H1 (cell line): ENCODE measurements around the gene SLC22A23. TPM values are rescaled to one million over a fixed set of nuclear protein-coding genes. Genes with fewer than 3 reads are reported as not detected.

Experiments
- CTCF ChIA-PET: fragments of 300-600 bp; sonication (Branson Sonifier 250); formaldehyde crosslinking; loops from one replicate; lab custom pipeline; 2021; ENCODE audit not compliant: partially characterized antibody; lab: Charles Lee
- POLR2A ChIA-PET: fragments of 300-600 bp; sonication (Branson Sonifier 250); formaldehyde crosslinking; loops from one replicate; lab custom pipeline; 2021; ENCODE audit warnings: inconsistent platforms; ENCODE audit not compliant: partially characterized antibody; lab: Charles Lee
- DNase-seq, 2 experiments: peaks; one replicate each; pipeline versions ENCODE4 v3.0.0 to v3.0.0-alpha.2; 2010 to 2022; ENCODE audit warnings: low spot score in 2 of 2, low read depth in 1 of 2, mixed read lengths in 1 of 2
- FAIRE-seq: peaks from 2 replicates; lab custom pipeline; 2011; peaks lifted over from hg19 to GRCh38; lab: Jason Lieb, UNC
- H2AFZ ChIP-seq: 2 replicates; pipeline ENCODE4 v1.8.1; 2012; ENCODE audit warnings: low read length, inconsistent platforms
- H2AK5ac ChIP-seq: 2 replicates; pipeline ENCODE4 v1.6.1; 2013; ENCODE audit warnings: low read depth, low read length
- H2BK120ac ChIP-seq: replicated peaks from 2 replicates; pipeline ENCODE3; 2013; ENCODE audit warnings: low read depth, low read length, inconsistent platforms
- H2BK12ac ChIP-seq: 2 replicates; pipeline ENCODE4 v1.6.1; 2013; ENCODE audit warnings: low read depth, low read length
- H2BK15ac ChIP-seq: 2 replicates; pipeline ENCODE4 v1.6.1; 2013; ENCODE audit warnings: low read length
- H2BK20ac ChIP-seq: 2 replicates; pipeline ENCODE4 v1.6.1; 2013; ENCODE audit warnings: low read length
- H2BK5ac ChIP-seq: 2 replicates; pipeline ENCODE4 v1.6.1; 2013; ENCODE audit warnings: low read depth, low read length
- H3K14ac ChIP-seq: 2 replicates; pipeline ENCODE4 v1.6.1; 2013; ENCODE audit warnings: inconsistent platforms; ENCODE audit not compliant: insufficient read length
- H3K18ac ChIP-seq: 2 replicates; pipeline ENCODE4 v1.6.1; 2013; ENCODE audit warnings: low read length; ENCODE audit errors: extremely low read depth
- H3K23ac ChIP-seq: 2 replicates; pipeline ENCODE4 v1.6.1; 2013; ENCODE audit warnings: inconsistent platforms; ENCODE audit not compliant: insufficient read length
- H3K23me2 ChIP-seq: 2 replicates; pipeline ENCODE4 v1.6.1; 2013; ENCODE audit warnings: low read depth, low read length
- H3K27ac ChIP-seq: 2 replicates; pipeline ENCODE4 v1.6.1; 2011; ENCODE audit warnings: low read depth, low read length, inconsistent platforms
- H3K27me3 ChIP-seq, 4 experiments: replicated peaks in 1 of 4; 1 replicate in 1 of 4; 2 replicates in 3 of 4; pipeline versions ENCODE4 v1.6.1 to v1.8.1; 2011 to 2013; ENCODE audit warnings: low read length in 3 of 4, mild to moderate bottlenecking in 3 of 4, inconsistent platforms in 2 of 4, mixed read lengths in 2 of 4, moderate library complexity in 1 of 4; ENCODE audit not compliant: control insufficient read depth in 3 of 4, insufficient read depth in 3 of 4; ENCODE audit errors: extremely low read depth in 1 of 4
- H3K36me3 ChIP-seq, 4 experiments: 2 replicates each; pipeline versions ENCODE4 v1.6.1 to v1.8.1; 2011 to 2013; ENCODE audit warnings: mild to moderate bottlenecking in 4 of 4, low read length in 3 of 4, moderate library complexity in 2 of 4, control low read depth in 1 of 4, inconsistent platforms in 1 of 4; ENCODE audit not compliant: insufficient read depth in 4 of 4, control insufficient read depth in 2 of 4
- H3K4ac ChIP-seq: replicated peaks from 2 replicates; pipeline ENCODE3; 2013; ENCODE audit warnings: low read length, low read depth, mixed read lengths, inconsistent platforms; ENCODE audit not compliant: insufficient read length
- H3K4me1 ChIP-seq, 4 experiments: replicated peaks in 1 of 4; 1 replicate in 1 of 4; 2 replicates in 3 of 4; pipeline versions ENCODE4 v1.6.1 to v1.8.1; 2011 to 2013; ENCODE audit warnings: low read length in 3 of 4, inconsistent platforms in 2 of 4, mixed read lengths in 1 of 4; ENCODE audit not compliant: insufficient read depth in 4 of 4, control insufficient read depth in 3 of 4
- H3K4me2 ChIP-seq, 2 experiments: 2 replicates each; pipeline versions ENCODE4 v1.6.1 to v1.8.1; 2011 to 2013; ENCODE audit warnings: low read depth in 2 of 2, low read length in 2 of 2, control low read depth in 1 of 2, inconsistent platforms in 1 of 2, mild to moderate bottlenecking in 1 of 2; ENCODE audit not compliant: insufficient read depth in 1 of 2
- H3K4me3 ChIP-seq, 4 experiments: fragments of 200-600, 300-600 bp in 1 of 4; sonication (generic), shearing (Covaris generic), sonication (Bioruptor Twin) in 1 of 4; 2 replicates each; pipeline versions ENCODE4 v1.5.1 to v1.8.1; 2011 to 2016; ENCODE audit warnings: low read length in 4 of 4, low read depth in 3 of 4, control low read depth in 2 of 4, inconsistent platforms in 2 of 4, mild to moderate bottlenecking in 2 of 4, mixed read lengths in 1 of 4, moderate library complexity in 1 of 4; ENCODE audit not compliant: insufficient read depth in 2 of 4; ENCODE audit errors: extremely low read depth in 1 of 4
- H3K56ac ChIP-seq: replicated peaks from 2 replicates; pipeline ENCODE3; 2013; ENCODE audit warnings: low read depth, mild to moderate bottlenecking, mixed read lengths, low read length, inconsistent platforms; ENCODE audit not compliant: insufficient read length
- H3K79me1 ChIP-seq: 2 replicates; pipeline ENCODE4 v1.6.1; 2013; ENCODE audit warnings: low read depth, low read length, control low read depth
- H3K79me2 ChIP-seq, 2 experiments: 2 replicates each; pipeline versions ENCODE4 v1.6.1 to v1.8.1; 2012 to 2013; ENCODE audit warnings: low read length in 2 of 2, mild to moderate bottlenecking in 2 of 2, inconsistent platforms in 1 of 2; ENCODE audit not compliant: insufficient read depth in 2 of 2, control insufficient read depth in 1 of 2
- H3K9ac ChIP-seq, 4 experiments: replicated peaks in 1 of 4; 1 replicate in 1 of 4; 2 replicates in 3 of 4; pipeline versions ENCODE4 v1.6.1 to v1.8.1; 2011 to 2013; ENCODE audit warnings: low read depth in 3 of 4, low read length in 3 of 4, control low read depth in 2 of 4, mild to moderate bottlenecking in 2 of 4, moderate library complexity in 2 of 4, inconsistent platforms in 1 of 4; ENCODE audit errors: extremely low read depth in 1 of 4
- H3K9me3 ChIP-seq, 2 experiments: 2 replicates each; pipeline versions ENCODE4 v1.6.1 to v1.8.1; 2012 to 2013; ENCODE audit warnings: mild to moderate bottlenecking in 2 of 2, moderate library complexity in 2 of 2, control low read depth in 1 of 2, inconsistent platforms in 1 of 2, low read depth in 1 of 2, low read length in 1 of 2, mixed read lengths in 1 of 2; ENCODE audit not compliant: insufficient read depth in 2 of 2
- H4K20me1 ChIP-seq, 2 experiments: replicated peaks in 1 of 2; 2 replicates each; pipeline versions ENCODE3 to v1.8.1; 2011 to 2013; ENCODE audit warnings: inconsistent platforms in 2 of 2, low read length in 2 of 2, mild to moderate bottlenecking in 1 of 2; ENCODE audit not compliant: insufficient read depth in 2 of 2, control insufficient read depth in 1 of 2
- H4K5ac ChIP-seq: 2 replicates; pipeline ENCODE4 v1.6.1; 2013; ENCODE audit warnings: low read length, low read depth, mixed read lengths, inconsistent platforms; ENCODE audit not compliant: insufficient read length
- H4K8ac ChIP-seq: 2 replicates; pipeline ENCODE4 v1.8.0; 2013; ENCODE audit warnings: mild to moderate bottlenecking, moderate library complexity, low read length, inconsistent platforms; ENCODE audit not compliant: insufficient read depth; ENCODE audit errors: extremely low read depth
- H4K91ac ChIP-seq: replicated peaks from 2 replicates; pipeline ENCODE3; 2013; ENCODE audit warnings: low read length, mixed read lengths, inconsistent platforms; ENCODE audit not compliant: insufficient read length
- EGR1 ChIP-seq: IDR thresholded peaks from 2 replicates; pipeline ENCODE4 v1.6.1; 2011; ENCODE audit warnings: low read depth, low read length, borderline replicate concordance
- EP300 ChIP-seq, 2 experiments: IDR thresholded peaks; 1 replicate in 1 of 2; 2 replicates in 1 of 2; pipeline ENCODE4 v1.6.1; 2011 to 2012; ENCODE audit warnings: low read depth in 2 of 2, low read length in 2 of 2, mild to moderate bottlenecking in 2 of 2, borderline replicate concordance in 1 of 2, inconsistent platforms in 1 of 2, moderate library complexity in 1 of 2
- HDAC2 ChIP-seq, 2 experiments: fragments of 300-600 bp in 1 of 2; sonication (generic) in 1 of 2; IDR thresholded peaks; 2 replicates each; pipeline ENCODE4 v1.6.1; 2011 to 2012; ENCODE audit warnings: low read depth in 2 of 2, low read length in 2 of 2, mild to moderate bottlenecking in 2 of 2, moderate library complexity in 2 of 2, borderline replicate concordance in 1 of 2, inconsistent platforms in 1 of 2
- SIRT6 ChIP-seq: IDR thresholded peaks from one replicate; pipeline ENCODE4 v1.7.1; 2012; ENCODE audit warnings: low read length, inconsistent platforms
- SRF ChIP-seq: IDR thresholded peaks from 2 replicates; pipeline ENCODE4 v1.6.1; 2011; ENCODE audit warnings: mild to moderate bottlenecking, low read depth, low read length, moderate library complexity
- TBP ChIP-seq: IDR thresholded peaks from 2 replicates; pipeline ENCODE4 v1.6.1; 2011; ENCODE audit warnings: low read depth, low read length, improper control_type of control experiment
- ZNF274 ChIP-seq: IDR thresholded peaks from 2 replicates; pipeline ENCODE4 v1.7.0; 2012; ENCODE audit warnings: low read length, borderline replicate concordance; ENCODE audit errors: extremely low read depth
- WGBS, 2 experiments: shearing (Covaris generic) in 1 of 2; methylation state at CpG; one replicate each; pipeline versions ENCODE4 v1.1.6 to v1.1.7; 2013 to 2015; ENCODE audit warnings: low lambda C conversion rate in 2 of 2, mixed read lengths in 2 of 2, inconsistent platforms in 1 of 2, low coverage in 1 of 2, missing lambda C conversion rate in 1 of 2; ENCODE audit not compliant: insufficient replicate concordance in 2 of 2, insufficient coverage in 1 of 2, insufficient read length in 1 of 2; ENCODE audit errors: extremely low coverage in 1 of 2, missing lambda C conversion rate in 1 of 2; 5-methylcytosine and 5-hydroxymethylcytosine counted together
- polyA plus RNA-seq, 7 experiments: library from polyadenylated mRNA; depleted of rRNA in 3 of 7; stranded (reverse) in 5 of 7; unstranded in 2 of 7; fragments of >200 nt in 5 of 7; fragments of 200-250 nt in 2 of 7; gene quantifications; 1 replicate in 5 of 7; 2 replicates in 1 of 7; 4 replicates in 1 of 7; pipeline versions ENCODE4 v1.2.1 to v1.2.3, GENCODE V29; 2011 to 2013; ENCODE audit warnings: missing spikeins in 2 of 7, mixed read lengths in 2 of 7
- total RNA-seq: library from RNA; stranded (reverse); fragmentation: NEBNext Ultra II Directional; extraction: Animal tissue kit (Norgen Biotek cat#: 25700); gene quantifications from 2 replicates; pipeline ENCODE4 v1.2.1, GENCODE V29; 2021
- TF ChIP-seq, protein P1 (sequence below): IDR thresholded peaks from 2 replicates; pipeline ENCODE4 v1.6.1; 2012; ENCODE audit warnings: inconsistent platforms
- TF ChIP-seq, protein P2 (sequence below): IDR thresholded peaks from 2 replicates; pipeline ENCODE4 v1.6.1; 2011; ENCODE audit warnings: low read length, improper control_type of control experiment

Gene SLC22A23
- total and polyA plus RNA-seq, 2 of the 8 experiments (the other 6 are each of a cell fraction or from before 2014, with no cell fraction given), result 9.9 to 38.4 TPM

DNA sequence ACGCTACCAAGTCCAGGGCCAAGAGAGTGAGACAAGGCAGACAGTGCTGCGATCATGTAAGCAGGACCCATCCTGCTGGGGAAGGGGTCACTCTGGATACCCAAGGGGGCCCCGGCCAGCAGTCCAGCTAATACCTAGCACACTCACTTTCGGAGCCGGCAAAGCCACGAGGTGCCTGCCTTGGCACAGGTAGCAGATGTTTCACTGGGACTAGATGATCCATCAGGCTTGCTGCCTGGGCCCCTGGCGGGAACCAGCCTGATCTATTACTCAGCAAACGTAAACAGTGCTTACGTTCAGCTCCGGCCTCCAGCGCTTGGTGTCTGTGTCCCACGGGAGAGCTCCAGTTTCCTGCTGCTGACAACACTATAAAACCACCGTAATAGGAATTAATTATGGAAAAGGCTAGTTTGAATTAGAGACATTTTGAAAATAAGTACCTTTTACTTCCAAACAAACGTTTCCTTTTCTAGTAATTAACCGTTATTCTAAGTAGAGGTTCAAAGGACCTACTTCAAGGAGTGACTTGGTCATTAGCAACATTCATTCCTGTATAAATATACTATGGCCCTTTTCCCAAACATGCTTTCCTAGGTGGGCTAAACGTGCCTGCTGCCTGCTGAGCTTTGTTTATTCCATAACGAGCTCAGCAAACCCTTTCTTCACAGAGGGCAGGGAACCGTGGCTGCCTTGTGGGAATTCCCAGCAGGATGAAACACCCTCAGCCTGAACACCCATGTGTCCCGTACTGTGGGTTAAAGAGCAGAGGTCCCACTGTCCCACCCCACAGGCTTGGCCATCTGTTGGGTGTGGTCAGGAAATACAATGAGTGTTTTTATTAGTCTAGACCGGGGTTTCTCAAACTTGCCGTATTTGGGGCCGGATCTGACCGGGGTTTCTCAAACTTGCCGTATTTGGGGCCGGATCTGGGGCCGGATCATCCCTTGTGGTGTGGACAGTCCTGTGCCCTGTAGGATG is 18.4 kb downstream of the SLC22A23 start:
- H2BK12ac ChIP-seq, result no peak overlapping the region
- H3K56ac ChIP-seq, result no peak overlapping the region
- H3K9ac ChIP-seq, result no peak overlapping the region
- H3K36me3 ChIP-seq, result no peaks in the 10 kb centered on the region
- H3K14ac ChIP-seq, result no peak overlapping the region
- WGBS, 2 experiments, result 84% methylated on average over 26 of the region's 26 CpGs; no CpG with 5 or more reads in 1 of the 2 experiments
- H4K20me1 ChIP-seq, result no peaks in the 10 kb centered on the region
- H3K23ac ChIP-seq, result no peak overlapping the region
- peak overlapping the region; percentile 48; the same call in 1 of the 2 replicates for H4K8ac ChIP-seq
- no peaks in the 10 kb centered on the region for H3K23me2 ChIP-seq
- no peak overlapping the region for H2AFZ ChIP-seq
- ChIA-PET POLR2A (no interaction called here), CTCF (interaction anchor here (1.2 to 2.5 kb wide), 3 partner anchors 15 to 23 kb away, joined by 4 to 10 read pairs (median 5); no protein-coding TSS in a partner anchor)
- H4K5ac ChIP-seq, result no peak overlapping the region
- FAIRE-seq (no peak), DNase-seq (no peak)
- H3K27me3 ChIP-seq, result no peaks in the 10 kb centered on the region
- no peak overlapping the region for H2BK15ac ChIP-seq
- H3K18ac ChIP-seq, result no peak overlapping the region
- no peak overlapping the region for H2BK120ac ChIP-seq
- H3K4me1 ChIP-seq, result peaks cover 0 to 4% (median 0%) of the 10 kb centered on the region in 4 experiments; a peak in 2 of 7 replicates
- no peaks in the 10 kb centered on the region; the same call in 1 of the 2 replicates for H3K79me1 ChIP-seq
- H3K4ac ChIP-seq, result no peak overlapping the region
- H2AK5ac ChIP-seq, result no peak overlapping the region
- H3K4me3 ChIP-seq, result no peak overlapping the region
- no peak overlapping the region for H3K4me2 ChIP-seq
- H4K91ac ChIP-seq, result no peak overlapping the region
- no peak overlapping the region for H2BK20ac ChIP-seq
- peaks cover 0 to 3% of the 10 kb centered on the region in 2 experiments; a peak in 2 of 4 replicates for H3K9me3 ChIP-seq
- peaks cover 3 to 76% of the 10 kb centered on the region in 2 experiments; a peak in 3 of 4 replicates for H3K79me2 ChIP-seq
- no peak overlapping the region for H2BK5ac ChIP-seq
- H3K27ac ChIP-seq, result no peak overlapping the region; the same call in 1 of the 2 replicates
- no peak for TF ChIP-seq SIRT6
- TF ChIP-seq EGR1, result no peak
- no peak for TF ChIP-seq EP300 (IDR thresholded peaks at IDR 0.05; ENCODE audit: borderline replicate concordance in 1 of 2, low read depth in 2 of 2, low read length in 2 of 2)
- TF ChIP-seq, protein P1, sequence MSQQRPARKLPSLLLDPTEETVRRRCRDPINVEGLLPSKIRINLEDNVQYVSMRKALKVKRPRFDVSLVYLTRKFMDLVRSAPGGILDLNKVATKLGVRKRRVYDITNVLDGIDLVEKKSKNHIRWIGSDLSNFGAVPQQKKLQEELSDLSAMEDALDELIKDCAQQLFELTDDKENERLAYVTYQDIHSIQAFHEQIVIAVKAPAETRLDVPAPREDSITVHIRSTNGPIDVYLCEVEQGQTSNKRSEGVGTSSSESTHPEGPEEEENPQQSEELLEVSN, result no peak
- no peak for TF ChIP-seq TBP
- TF ChIP-seq ZNF274, result no peak
- TF ChIP-seq, protein P2, sequence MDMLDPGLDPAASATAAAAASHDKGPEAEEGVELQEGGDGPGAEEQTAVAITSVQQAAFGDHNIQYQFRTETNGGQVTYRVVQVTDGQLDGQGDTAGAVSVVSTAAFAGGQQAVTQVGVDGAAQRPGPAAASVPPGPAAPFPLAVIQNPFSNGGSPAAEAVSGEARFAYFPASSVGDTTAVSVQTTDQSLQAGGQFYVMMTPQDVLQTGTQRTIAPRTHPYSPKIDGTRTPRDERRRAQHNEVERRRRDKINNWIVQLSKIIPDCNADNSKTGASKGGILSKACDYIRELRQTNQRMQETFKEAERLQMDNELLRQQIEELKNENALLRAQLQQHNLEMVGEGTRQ, result no peak
- TF ChIP-seq SRF, result no peak
- no peak for TF ChIP-seq HDAC2 (IDR thresholded peaks at IDR 0.05; ENCODE audit: borderline replicate concordance in 1 of 2, low read depth in 2 of 2, low read length in 2 of 2)
